ENCODE data around the gene TMEM164. TPM values are rescaled to one million over a fixed set of nuclear protein-coding genes. Genes with fewer than 3 reads are reported as not detected.

TMEM164 gene
- total and polyA plus RNA-seq, 10 of the 15 experiments (the other 5 are each of a cell fraction or from before 2014, with no cell fraction given), result 0.61 to 18.3 (median 7.0) TPM

- TF ChIP-seq REST (IDR thresholded peaks at IDR 0.05; ENCODE audit: low read depth, low read length) (no peak), SMARCA5 (IDR thresholded peaks at IDR 0.05) (no peak), POLR2A (IDR thresholded peaks at IDR 0.05; ENCODE audit: low read depth, low read length) (peak; percentile 71; the same call in 1 of the 2 replicates), BMI1 (IDR thresholded peaks at IDR 0.05; ENCODE audit: borderline replicate concordance) (no peak), NFYB (IDR thresholded peaks at IDR 0.05; ENCODE audit: insufficient read depth, low read depth, low read length) (no peak)
Observed at GRCh38 chrX:110002300-110003166, at the start of gene TMEM164 (continued).

- H3K9ac ChIP-seq (ENCODE audit: control insufficient read depth, insufficient read depth, low read length), result no peak overlapping the region
- H3K9me3 ChIP-seq (replicated peaks; ENCODE audit: control insufficient read depth, insufficient read depth, low read length), result no peaks in the 10 kb centered on the region
- DNase-seq (ENCODE audit: low read depth, low spot score), result no peak
- peaks cover 2% of the 10 kb centered on the region; the same call in 1 of the 2 replicates for H4K20me1 ChIP-seq (ENCODE audit: control insufficient read depth, insufficient read depth)
- no peaks in the 10 kb centered on the region for H3K79me2 ChIP-seq (ENCODE audit: control insufficient read depth, insufficient read depth, low read length)
- H3K36me3 ChIP-seq (ENCODE audit: control insufficient read depth in 2 of 2, insufficient read depth in 2 of 2, low read length in 1 of 2), result no peaks in the 10 kb centered on the region
- ChIA-PET SMC1A (ENCODE audit: uncharacterized antibody, unreplicated experiment) (interaction anchor here (0.6 to 1.2 kb wide), 4 partner anchors 8 to 203 kb away, joined by 3 to 4 read pairs (median 3); no protein-coding TSS in a partner anchor), POLR2A (interaction anchor here (0.8 kb wide), 1 partner anchor 11 kb away, joined by 3 read pairs; no protein-coding TSS in a partner anchor), RAD21 (ENCODE audit: unreplicated experiment) (no interaction called here), CTCF (interaction anchor here (1.3 to 1.7 kb wide), 2 partner anchors 19 kb away, joined by 3 read pairs; no protein-coding TSS in a partner anchor)
- H3K27ac ChIP-seq (ENCODE audit: control insufficient read depth, insufficient read depth), result no peak overlapping the region
- 0 out of 2 replicates have a peak, but pooled peaks cover 7% of the 10 kb centered on the region for H3K4me1 ChIP-seq (ENCODE audit: control insufficient read depth, insufficient read depth, low read length)
- H2AFZ ChIP-seq (ENCODE audit: control insufficient read depth, low read depth, low read length), result no peak overlapping the region
- H3K27me3 ChIP-seq (replicated peaks in 1 of 2; ENCODE audit: control insufficient read depth in 2 of 2, insufficient read depth in 2 of 2, low read length in 1 of 2), result no peaks in the 10 kb centered on the region
- no TSS peak for BruUV-seq (replicated peaks)
- ATAC-seq, result no peak
- in situ Hi-C loops (cut with MboI), result no loop called here
- no peak for FAIRE-seq
- intact Hi-C loops (cut with micrococcal nuclease; ENCODE audit: unreplicated experiment), result no loop called here
- H3K4me3 ChIP-seq, result no peak overlapping the region
- TF ChIP-seq CTCF (IDR thresholded peaks at IDR 0.05 in 2 of 3, conservative IDR thresholded peaks at IDR 0.05 in 1 of 3; ENCODE audit: control insufficient read depth in 2 of 3, extremely low read depth in 1 of 3, insufficient read depth in 1 of 3, low read depth in 3 of 3, low read length in 3 of 3), result no peak
- no peak overlapping the region for H3K4me2 ChIP-seq (ENCODE audit: control insufficient read depth, insufficient read depth)
- 61% methylated on average over 2 of the region's 2 CpGs for WGBS (ENCODE audit: insufficient coverage, insufficient replicate concordance, low lambda C conversion rate, missing lambda C conversion rate)
Observed at GRCh38 chrX:109954333-109954732, 48.6 kb upstream of the TMEM164 start.

Measured in GM12878 (cell line).